Neural cell (in vitro differentiated cells): ENCODE results near the gene ITK.

Source experiments
- CTCF ChIP-seq: fragments of 450-650 bp; IDR thresholded peaks from 2 replicates; pipeline ENCODE4 v1.5.1; 2014; ENCODE audit warnings: antibody characterized with exemption, mild to moderate bottlenecking, moderate library complexity; ENCODE audit not compliant: poor library complexity, severe bottlenecking
- EP300 ChIP-seq: fragments of 450-650 bp; conservative IDR thresholded peaks from 2 replicates; pipeline ENCODE4 v1.6.1; 2014; ENCODE audit warnings: antibody characterized with exemption, mild to moderate bottlenecking, moderate library complexity; ENCODE audit not compliant: poor library complexity, severe bottlenecking
- EZH2 ChIP-seq: fragments of 200-600, 300-800 bp; shearing (Covaris generic), sonication (generic); IDR thresholded peaks from 2 replicates; pipeline ENCODE4 v1.6.1; 2014; ENCODE audit warnings: antibody characterized with exemption, low read length, borderline replicate concordance, mild to moderate bottlenecking; ENCODE audit not compliant: insufficient read depth, poor library complexity, severe bottlenecking
- MXI1 ChIP-seq: fragments of 450-650 bp; conservative IDR thresholded peaks from 2 replicates; pipeline ENCODE4 v1.6.1; 2014; ENCODE audit warnings: antibody characterized with exemption, mild to moderate bottlenecking; ENCODE audit not compliant: poor library complexity, severe bottlenecking
- POLR2AphosphoS5 ChIP-seq: IDR thresholded peaks from 2 replicates; pipeline ENCODE4 v1.6.1; 2012
- RAD21 ChIP-seq: fragments of 450-650 bp; conservative IDR thresholded peaks from 2 replicates; pipeline ENCODE4 v1.6.1; 2014; ENCODE audit warnings: antibody characterized with exemption, mild to moderate bottlenecking, moderate library complexity
- SMC3 ChIP-seq: fragments of 450-650 bp; conservative IDR thresholded peaks from 2 replicates; pipeline ENCODE4 v1.6.1; 2014; ENCODE audit warnings: antibody characterized with exemption, mild to moderate bottlenecking, moderate library complexity; ENCODE audit not compliant: poor library complexity
- TAF1 ChIP-seq: IDR thresholded peaks from 2 replicates; pipeline ENCODE4 v1.6.1; 2012; ENCODE audit warnings: low read depth
- TF ChIP-seq, protein P1 (sequence below): IDR thresholded peaks from 2 replicates; pipeline ENCODE4 v1.6.1; 2012; ENCODE audit warnings: borderline replicate concordance

GRCh38 chr5:157303023-157303422 lies 122.4 kb downstream of the ITK start:
- TF ChIP-seq CTCF (no peak), TAF1 (no peak), EP300 (no peak), RAD21 (no peak), POLR2AphosphoS5 (no peak), MXI1 (no peak), EZH2 (no peak), SMC3 (no peak)
- TF ChIP-seq, protein P1, sequence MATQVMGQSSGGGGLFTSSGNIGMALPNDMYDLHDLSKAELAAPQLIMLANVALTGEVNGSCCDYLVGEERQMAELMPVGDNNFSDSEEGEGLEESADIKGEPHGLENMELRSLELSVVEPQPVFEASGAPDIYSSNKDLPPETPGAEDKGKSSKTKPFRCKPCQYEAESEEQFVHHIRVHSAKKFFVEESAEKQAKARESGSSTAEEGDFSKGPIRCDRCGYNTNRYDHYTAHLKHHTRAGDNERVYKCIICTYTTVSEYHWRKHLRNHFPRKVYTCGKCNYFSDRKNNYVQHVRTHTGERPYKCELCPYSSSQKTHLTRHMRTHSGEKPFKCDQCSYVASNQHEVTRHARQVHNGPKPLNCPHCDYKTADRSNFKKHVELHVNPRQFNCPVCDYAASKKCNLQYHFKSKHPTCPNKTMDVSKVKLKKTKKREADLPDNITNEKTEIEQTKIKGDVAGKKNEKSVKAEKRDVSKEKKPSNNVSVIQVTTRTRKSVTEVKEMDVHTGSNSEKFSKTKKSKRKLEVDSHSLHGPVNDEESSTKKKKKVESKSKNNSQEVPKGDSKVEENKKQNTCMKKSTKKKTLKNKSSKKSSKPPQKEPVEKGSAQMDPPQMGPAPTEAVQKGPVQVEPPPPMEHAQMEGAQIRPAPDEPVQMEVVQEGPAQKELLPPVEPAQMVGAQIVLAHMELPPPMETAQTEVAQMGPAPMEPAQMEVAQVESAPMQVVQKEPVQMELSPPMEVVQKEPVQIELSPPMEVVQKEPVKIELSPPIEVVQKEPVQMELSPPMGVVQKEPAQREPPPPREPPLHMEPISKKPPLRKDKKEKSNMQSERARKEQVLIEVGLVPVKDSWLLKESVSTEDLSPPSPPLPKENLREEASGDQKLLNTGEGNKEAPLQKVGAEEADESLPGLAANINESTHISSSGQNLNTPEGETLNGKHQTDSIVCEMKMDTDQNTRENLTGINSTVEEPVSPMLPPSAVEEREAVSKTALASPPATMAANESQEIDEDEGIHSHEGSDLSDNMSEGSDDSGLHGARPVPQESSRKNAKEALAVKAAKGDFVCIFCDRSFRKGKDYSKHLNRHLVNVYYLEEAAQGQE, result no peak
